Choroid plexus epithelial cell (primary cell): Measurements from ENCODE around the gene CLDN18.
A peak's percentile ranks its signal among the peaks of the same experiment; 100 is the strongest.

Experiments used
- DNase-seq: peaks from one replicate; pipeline ENCODE4 v3.0.0-alpha.2; 2010; ENCODE audit warnings: low read depth
- H3K4me3 ChIP-seq: 2 replicates; pipeline ENCODE4 v1.5.1; 2011; ENCODE audit warnings: low read depth, mild to moderate bottlenecking, control low read depth, low read length, moderate library complexity
- CTCF ChIP-seq: conservative IDR thresholded peaks from 2 replicates; pipeline ENCODE4 v1.5.1; 2011; ENCODE audit warnings: low read depth, mild to moderate bottlenecking, control low read depth, inconsistent platforms, low read length, moderate library complexity

Gene CLDN18

GRCh38 chr3:138046955-138047354, 37.0 kb downstream of the CLDN18 start:
- no peak for TF ChIP-seq CTCF
- DNase-seq, result no peak

DNA sequence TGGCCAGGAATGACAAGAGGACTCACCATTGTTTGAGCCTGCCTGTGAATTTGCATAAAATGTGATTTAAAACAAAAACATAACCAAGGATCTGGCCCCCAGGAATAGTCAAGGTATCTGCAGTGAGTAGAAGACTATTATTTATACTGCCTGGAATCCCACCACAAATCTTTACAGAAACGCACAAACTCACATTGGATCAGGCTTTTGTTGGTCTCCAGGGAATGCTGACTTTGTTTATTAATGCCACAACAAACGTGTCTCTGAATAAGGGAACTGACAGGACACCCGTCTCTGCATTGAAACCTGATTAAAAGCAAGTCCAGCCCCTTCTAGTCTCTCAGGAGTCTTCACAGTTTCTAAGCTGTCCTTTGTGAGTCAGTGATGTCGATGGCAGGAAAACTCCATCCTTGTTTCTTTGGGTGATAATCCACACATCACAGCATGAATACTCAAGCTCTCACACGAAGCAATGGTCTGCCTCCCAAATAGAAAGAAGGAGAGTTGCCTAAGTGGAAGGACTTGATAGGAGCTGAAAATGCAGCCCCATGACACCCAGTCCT, 37.7 kb downstream of the CLDN18 start:
- no peak for TF ChIP-seq CTCF
- no peak for DNase-seq
- H3K4me3 ChIP-seq, result no peak overlapping the region

More at GRCh38 chr3:138046955-138047354, 37.0 kb downstream of the CLDN18 start:
- H3K4me3 ChIP-seq, result no peak overlapping the region

GRCh38 chr3:138049157-138049919, 39.4 kb downstream of the CLDN18 start:
- TF ChIP-seq CTCF, result peak; percentile 40
- no peak overlapping the region for H3K4me3 ChIP-seq

GRCh38 chr3:138051947-138052802, 42.2 kb downstream of the CLDN18 start:
- no peak overlapping the region for H3K4me3 ChIP-seq
- TF ChIP-seq CTCF, result peak; percentile 82
- DNase-seq, result peak; percentile 74

More at GRCh38 chr3:138049157-138049919, 39.4 kb downstream of the CLDN18 start:
- DNase-seq, result peak; percentile 92

- TF ChIP-seq CTCF, result no peak
- no peak for DNase-seq
These were observed 44.1 kb downstream of the CLDN18 start for GRCh38 chr3:138054057-138054456.

GRCh38 chr3:138057384-138057783, 47.4 kb downstream of the CLDN18 start:
- no peak for TF ChIP-seq CTCF
- no peak for DNase-seq
- no peak overlapping the region for H3K4me3 ChIP-seq

More at GRCh38 chr3:138054057-138054456, 44.1 kb downstream of the CLDN18 start:
- H3K4me3 ChIP-seq, result no peak overlapping the region
